ENCODE measurements around the gene TAMALIN.
A peak's percentile ranks its signal among the peaks of the same experiment; 100 is the strongest.

TAMALIN gene

DNA sequence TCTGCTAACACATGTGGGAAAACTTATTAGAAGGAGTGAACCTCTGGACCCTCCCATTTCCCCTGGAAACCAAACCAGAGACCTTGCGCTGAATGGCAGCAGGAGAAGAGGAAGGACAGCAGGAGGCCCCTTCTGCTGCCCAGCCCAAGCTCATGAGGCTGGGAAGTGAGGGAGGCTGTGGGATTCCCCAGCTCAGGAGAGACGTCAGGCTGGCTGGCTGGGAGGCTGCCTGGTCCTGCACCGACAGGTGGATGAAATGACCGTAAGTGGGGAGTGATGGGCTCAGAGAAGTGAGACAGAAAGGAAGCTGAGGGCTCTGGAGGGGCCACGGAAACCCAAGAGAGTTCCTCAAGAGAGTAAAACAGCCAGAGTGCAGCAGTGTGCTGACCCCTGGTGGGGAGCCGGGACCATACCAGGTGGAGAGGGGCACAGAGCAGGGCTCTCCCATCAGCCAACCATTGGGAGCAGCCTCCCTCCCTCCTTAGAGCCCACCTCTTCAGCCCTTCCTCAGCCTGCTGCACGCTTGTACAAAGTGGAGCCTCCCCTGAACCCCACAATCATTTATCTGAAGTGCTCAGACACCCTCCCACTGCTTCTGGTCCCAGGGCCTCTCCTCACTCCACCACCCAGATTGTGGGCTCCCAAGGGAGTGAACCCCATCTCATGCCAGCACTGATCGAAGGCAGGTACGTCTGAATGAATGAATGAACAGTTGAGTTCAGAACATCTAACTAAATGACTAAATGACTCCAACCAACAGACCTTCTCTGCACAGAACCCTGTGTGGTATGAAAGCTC lies 14.0 kb downstream of the TAMALIN start:
- DNase-seq (ENCODE audit: low read depth), result peak; percentile 55
- H3K4me3 ChIP-seq (ENCODE audit: low read depth, low read length), result no peak overlapping the region
- TF ChIP-seq, protein P1, sequence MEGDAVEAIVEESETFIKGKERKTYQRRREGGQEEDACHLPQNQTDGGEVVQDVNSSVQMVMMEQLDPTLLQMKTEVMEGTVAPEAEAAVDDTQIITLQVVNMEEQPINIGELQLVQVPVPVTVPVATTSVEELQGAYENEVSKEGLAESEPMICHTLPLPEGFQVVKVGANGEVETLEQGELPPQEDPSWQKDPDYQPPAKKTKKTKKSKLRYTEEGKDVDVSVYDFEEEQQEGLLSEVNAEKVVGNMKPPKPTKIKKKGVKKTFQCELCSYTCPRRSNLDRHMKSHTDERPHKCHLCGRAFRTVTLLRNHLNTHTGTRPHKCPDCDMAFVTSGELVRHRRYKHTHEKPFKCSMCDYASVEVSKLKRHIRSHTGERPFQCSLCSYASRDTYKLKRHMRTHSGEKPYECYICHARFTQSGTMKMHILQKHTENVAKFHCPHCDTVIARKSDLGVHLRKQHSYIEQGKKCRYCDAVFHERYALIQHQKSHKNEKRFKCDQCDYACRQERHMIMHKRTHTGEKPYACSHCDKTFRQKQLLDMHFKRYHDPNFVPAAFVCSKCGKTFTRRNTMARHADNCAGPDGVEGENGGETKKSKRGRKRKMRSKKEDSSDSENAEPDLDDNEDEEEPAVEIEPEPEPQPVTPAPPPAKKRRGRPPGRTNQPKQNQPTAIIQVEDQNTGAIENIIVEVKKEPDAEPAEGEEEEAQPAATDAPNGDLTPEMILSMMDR (IDR thresholded peaks at IDR 0.05; ENCODE audit: insufficient read depth, low read depth, low read length, missing control alignments), result peak; percentile 76

DNA sequence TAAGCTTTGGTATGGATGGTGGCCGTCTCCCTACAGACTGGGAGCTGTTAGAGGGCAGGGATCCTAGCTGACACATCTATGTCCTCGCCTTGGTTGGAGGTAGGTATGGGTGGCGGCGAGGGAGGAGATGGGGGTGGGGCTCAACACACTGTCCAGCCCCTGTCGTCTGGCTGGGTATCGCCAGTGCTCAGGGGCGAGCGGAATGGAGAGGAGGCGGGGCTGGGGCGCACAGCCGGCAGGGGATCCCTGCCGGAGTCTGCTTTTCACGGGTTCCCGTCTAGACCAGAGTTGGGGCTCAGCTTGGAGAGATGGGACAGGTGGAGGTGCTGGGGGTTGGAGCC lies 16.1 kb downstream of the TAMALIN start:
- H3K4me3 ChIP-seq (ENCODE audit: low read depth, low read length), result peak overlapping the region; percentile 48
- DNase-seq (ENCODE audit: low read depth), result no peak
- TF ChIP-seq, protein P1 (IDR thresholded peaks at IDR 0.05; ENCODE audit: insufficient read depth, low read depth, low read length, missing control alignments), result no peak

DNA sequence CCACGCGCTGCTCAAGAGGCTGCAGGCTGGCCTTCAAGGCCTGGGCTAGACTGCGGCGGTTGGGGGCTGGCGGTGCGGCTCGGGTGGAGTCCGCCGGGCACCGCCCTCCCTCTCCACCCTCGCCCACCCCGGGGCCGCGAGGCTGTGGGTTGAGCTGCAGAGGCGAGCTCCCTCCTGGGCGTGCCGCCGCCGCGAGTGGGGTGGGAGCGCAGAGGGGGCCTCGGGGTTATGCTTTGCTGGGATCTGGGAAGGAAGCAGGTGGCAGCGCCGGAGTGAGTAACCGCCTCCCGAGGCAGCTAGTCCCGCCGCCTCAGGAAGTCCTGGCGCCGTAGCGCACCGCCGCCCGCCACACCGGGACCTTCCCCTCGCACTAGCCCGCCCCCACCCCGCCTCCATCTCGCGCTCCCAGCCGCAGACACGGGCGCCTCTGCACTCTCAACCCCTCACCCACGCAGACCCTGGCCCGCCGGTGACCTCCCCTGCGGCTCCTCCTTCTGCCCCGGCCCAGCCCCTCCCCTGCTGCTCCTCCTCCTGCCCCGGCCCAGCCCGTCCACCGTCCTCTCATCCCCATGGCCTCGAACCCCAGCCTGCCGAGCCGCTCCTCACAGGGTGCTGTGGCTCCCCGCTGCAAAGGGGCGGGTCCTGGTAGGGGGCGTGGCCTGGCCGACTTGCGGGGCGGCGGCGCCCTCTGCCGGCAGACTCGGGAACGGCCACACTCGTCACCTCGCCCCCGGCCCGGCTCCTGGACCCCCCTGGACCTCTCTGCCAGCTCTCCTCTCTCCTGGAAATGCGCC lies 16.6 kb downstream of the TAMALIN start:
- TF ChIP-seq, protein P1 (IDR thresholded peaks at IDR 0.05; ENCODE audit: insufficient read depth, low read depth, low read length, missing control alignments), result peak; percentile 94
- peak overlapping the region; percentile 48 for H3K4me3 ChIP-seq (ENCODE audit: low read depth, low read length)
- DNase-seq (ENCODE audit: low read depth), result peak; percentile 87

DNA sequence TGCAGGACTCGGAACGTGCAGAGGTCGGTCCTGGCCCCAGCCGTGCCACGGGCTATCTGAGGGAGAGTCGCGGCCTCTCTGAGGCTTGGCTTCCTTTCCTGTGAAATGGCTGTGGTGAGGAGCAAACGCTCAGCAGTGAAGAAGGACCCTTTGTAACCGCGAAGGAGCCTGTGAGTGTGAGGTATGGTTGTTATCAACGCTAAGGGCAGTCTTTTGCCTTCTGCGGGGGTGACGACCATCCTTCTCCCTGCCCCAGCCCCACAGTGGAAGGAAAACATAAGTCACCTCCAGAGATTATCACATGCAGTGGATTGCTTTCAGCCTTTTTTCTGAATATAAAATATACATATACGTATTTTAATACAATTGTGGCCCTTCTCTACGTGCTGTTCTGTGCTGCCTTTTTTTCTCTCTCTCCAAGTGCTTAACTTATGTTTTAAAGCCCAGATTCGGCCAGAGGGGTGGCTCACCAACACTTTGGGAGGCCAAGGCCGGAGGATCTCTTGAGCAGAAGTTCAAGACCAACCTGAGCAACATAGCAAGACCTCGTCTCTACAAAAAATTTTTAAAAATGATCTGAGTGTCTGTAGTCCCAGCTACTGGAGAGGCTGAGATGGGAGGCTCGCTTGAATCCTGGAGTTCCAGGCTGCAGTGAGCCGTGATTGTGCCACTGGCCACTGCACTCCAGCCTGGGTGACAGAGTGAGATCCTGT lies 17.4 kb downstream of the TAMALIN start:
- TF ChIP-seq, protein P1 (IDR thresholded peaks at IDR 0.05; ENCODE audit: insufficient read depth, low read depth, low read length, missing control alignments), result no peak
- DNase-seq (ENCODE audit: low read depth), result no peak
- peak overlapping the region; percentile 48; the same call in 1 of the 2 replicates for H3K4me3 ChIP-seq (ENCODE audit: low read depth, low read length)

DNA sequence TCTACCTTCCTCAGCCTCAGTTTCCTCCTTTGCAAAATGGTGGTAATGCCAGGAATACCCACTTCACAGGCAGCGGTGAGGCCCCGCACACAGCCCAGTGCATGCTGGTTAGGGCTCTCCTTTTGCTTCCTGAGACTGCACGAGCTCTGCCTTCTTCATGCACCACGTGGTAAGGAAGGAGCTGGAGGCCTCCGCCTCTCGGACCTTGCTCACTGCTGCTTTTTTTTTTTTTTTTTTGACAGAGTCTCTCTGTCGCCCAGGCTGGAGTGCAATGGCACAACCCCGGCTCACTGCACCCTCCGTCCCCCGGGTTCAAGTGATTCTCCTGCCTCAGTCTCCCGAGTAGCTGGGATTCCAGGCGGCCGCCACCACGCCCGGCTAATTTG lies 18.1 kb downstream of the TAMALIN start:
- TF ChIP-seq, protein P1 (IDR thresholded peaks at IDR 0.05; ENCODE audit: insufficient read depth, low read depth, low read length, missing control alignments), result no peak
- no peak overlapping the region for H3K4me3 ChIP-seq (ENCODE audit: low read depth, low read length)
- DNase-seq (ENCODE audit: low read depth), result no peak

DNA sequence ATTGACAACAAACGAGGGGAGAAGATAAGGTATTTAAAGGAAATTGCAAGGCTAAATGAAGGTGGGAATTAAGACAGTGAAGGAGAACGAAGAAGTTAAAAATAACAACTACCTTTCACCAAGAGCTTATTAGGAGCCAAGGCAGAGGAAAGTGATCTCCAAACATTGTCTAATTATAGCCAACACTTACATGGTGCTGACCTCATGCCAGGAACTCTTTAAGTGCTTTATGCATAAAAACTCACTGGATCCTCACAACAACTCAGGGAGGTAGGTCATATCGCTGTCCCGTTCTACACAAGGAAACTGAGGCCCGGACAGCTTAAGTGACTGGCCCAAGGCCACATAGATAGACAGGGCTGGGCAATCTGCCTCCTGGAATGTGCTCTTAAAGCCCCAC lies 19.5 kb downstream of the TAMALIN start:
- no peak for DNase-seq (ENCODE audit: low read depth)
- TF ChIP-seq, protein P1 (IDR thresholded peaks at IDR 0.05; ENCODE audit: insufficient read depth, low read depth, low read length, missing control alignments), result no peak
- no peak overlapping the region for H3K4me3 ChIP-seq (ENCODE audit: low read depth, low read length)

All from GM12865 (cell line).